Fibroblast of mammary gland (primary cell): ENCODE data around the gene TBC1D17.

Source experiments
- DNase-seq: peaks from one replicate; pipeline ENCODE4 v3.0.0-alpha.2; 2010; ENCODE audit warnings: low read depth
- H3K4me3 ChIP-seq: 2 replicates; pipeline ENCODE4 v1.5.1; 2011; ENCODE audit warnings: low read depth, mild to moderate bottlenecking, low read length, moderate library complexity; ENCODE audit not compliant: control insufficient read depth
- CTCF ChIP-seq: conservative IDR thresholded peaks from 2 replicates; pipeline ENCODE4 v1.5.1; 2011; ENCODE audit warnings: low read depth, low read length, inconsistent platforms; ENCODE audit not compliant: control insufficient read depth, insufficient read depth

TBC1D17 gene

GRCh38 chr19:49851456-49852259 is 25.8 kb upstream of the TBC1D17 start:
- H3K4me3 ChIP-seq = peak overlapping the region; percentile 81
- no peak for TF ChIP-seq CTCF
- no peak for DNase-seq

- DNase-seq = peak; percentile 31
- H3K4me3 ChIP-seq = peak overlapping the region; percentile 81
- TF ChIP-seq CTCF = no peak
These were observed 24.8 kb upstream of the TBC1D17 start for GRCh38 chr19:49852631-49853126.

- no peak for TF ChIP-seq CTCF
- H3K4me3 ChIP-seq = no peak overlapping the region
- DNase-seq = no peak
These were observed 23.6 kb upstream of the TBC1D17 start for GRCh38 chr19:49853852-49854377.

- no peak overlapping the region for H3K4me3 ChIP-seq
- TF ChIP-seq CTCF = no peak
- DNase-seq = no peak
These were observed 22.9 kb upstream of the TBC1D17 start for GRCh38 chr19:49854378-49855263.

- TF ChIP-seq CTCF = no peak
- DNase-seq = no peak
- H3K4me3 ChIP-seq = no peak overlapping the region
These were observed 22.2 kb upstream of the TBC1D17 start for GRCh38 chr19:49855277-49855675.

- TF ChIP-seq CTCF = no peak
- DNase-seq = no peak
- no peak overlapping the region for H3K4me3 ChIP-seq
These were observed 21.6 kb upstream of the TBC1D17 start for GRCh38 chr19:49855676-49856573.
